Right atrium auricular region (tissue), 2 donors: ENCODE measurements around the gene AIG1. TPM values are rescaled to one million over a fixed set of nuclear protein-coding genes. Genes with fewer than 3 reads are reported as not detected.
"Not testable (repeated sequence)": the region's sequence is repeated elsewhere in the genome, so short reads cannot be mapped to it uniquely, and the experiment has no call there.

ENCODE experiments used
- DNase-seq: peaks from one replicate; pipeline ENCODE4 v3.0.0-alpha.2; 2019; ENCODE audit warnings: low spot score
- H3K27ac ChIP-seq, 2 donors: fragments of 200-600 bp; sonication (generic); 1 replicate in 1 of 2; 2 replicates in 1 of 2; pipeline ENCODE4 v1.5.1; 2016 to 2019
- H3K27me3 ChIP-seq, 2 donors: fragments of 200-600 bp; sonication (generic); one replicate each; pipeline versions ENCODE4 v1.5.1 to v1.6.0; 2017 to 2019
- H3K36me3 ChIP-seq: fragments of 200-600 bp; sonication (generic); one replicate; pipeline ENCODE4 v1.5.1; 2016
- H3K4me1 ChIP-seq, 2 donors: fragments of 200-600 bp; sonication (generic); one replicate each; pipeline versions ENCODE4 v1.5.1 to v1.6.0; 2017 to 2019
- H3K4me3 ChIP-seq, 2 donors: fragments of 200-600 bp; sonication (generic); 1 replicate in 1 of 2; 2 replicates in 1 of 2; pipeline ENCODE4 v1.5.1; 2017 to 2019; ENCODE audit warnings: mild to moderate bottlenecking in 1 of 2, moderate library complexity in 1 of 2
- H3K9me3 ChIP-seq, 2 donors: fragments of 200-600 bp; sonication (generic); one replicate each; pipeline ENCODE4 v1.5.1; 2019
- total RNA-seq, 2 donors: library from RNA; depleted of rRNA; stranded (reverse); fragments of >200 nt; gene quantifications; one replicate each; pipeline ENCODE4 v1.1.0, GENCODE V29; 2016
- TF ChIP-seq, protein P1 (sequence below), 2 donors: fragments of 200-600 bp; sonication (generic); IDR thresholded peaks; one replicate each; pipeline ENCODE4 v1.5.1; 2019; ENCODE audit warnings: antibody characterized with exemption in 2 of 2

The AIG1 gene
- total RNA-seq, 2 donors from 2014 or later = 28.6 to 62.6 TPM

DNA sequence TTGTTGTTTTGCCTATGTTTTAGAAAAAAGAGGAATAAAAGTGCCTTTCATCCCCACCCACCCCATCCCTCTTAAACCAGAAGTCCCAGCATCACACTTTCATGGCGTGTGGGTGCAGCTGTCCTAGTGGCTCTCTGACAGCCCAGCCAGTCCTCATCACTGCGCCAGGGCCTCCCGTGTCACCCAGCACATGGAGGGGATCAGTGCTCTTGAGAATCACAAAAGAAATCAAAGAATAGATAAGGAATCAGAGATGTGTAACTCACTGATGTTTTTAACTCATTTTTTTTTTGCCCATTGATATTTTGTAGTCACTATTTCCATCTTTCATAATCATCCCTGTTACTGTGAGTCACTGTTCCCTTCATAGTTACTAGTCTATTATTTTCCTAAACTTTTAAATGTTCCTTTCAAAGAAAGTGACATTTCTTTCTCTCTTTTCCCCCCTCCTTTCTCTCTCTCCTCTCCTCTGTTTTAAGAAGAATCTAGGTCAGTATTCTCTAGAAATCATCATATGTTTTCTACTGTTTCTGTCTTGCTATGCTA, 78.6 kb downstream of the AIG1 start:
- Histone ChIP-seq H3K27me3 (no peaks in the 10 kb centered on the region), H3K4me3 (no peak overlapping the region), H3K27ac (no peak overlapping the region), H3K36me3 (peaks cover 6% of the 10 kb centered on the region), H3K9me3 (no peaks in the 10 kb centered on the region), H3K4me1 (no peaks in the 10 kb centered on the region)
- DNase-seq = no peak
- TF ChIP-seq, protein P1, sequence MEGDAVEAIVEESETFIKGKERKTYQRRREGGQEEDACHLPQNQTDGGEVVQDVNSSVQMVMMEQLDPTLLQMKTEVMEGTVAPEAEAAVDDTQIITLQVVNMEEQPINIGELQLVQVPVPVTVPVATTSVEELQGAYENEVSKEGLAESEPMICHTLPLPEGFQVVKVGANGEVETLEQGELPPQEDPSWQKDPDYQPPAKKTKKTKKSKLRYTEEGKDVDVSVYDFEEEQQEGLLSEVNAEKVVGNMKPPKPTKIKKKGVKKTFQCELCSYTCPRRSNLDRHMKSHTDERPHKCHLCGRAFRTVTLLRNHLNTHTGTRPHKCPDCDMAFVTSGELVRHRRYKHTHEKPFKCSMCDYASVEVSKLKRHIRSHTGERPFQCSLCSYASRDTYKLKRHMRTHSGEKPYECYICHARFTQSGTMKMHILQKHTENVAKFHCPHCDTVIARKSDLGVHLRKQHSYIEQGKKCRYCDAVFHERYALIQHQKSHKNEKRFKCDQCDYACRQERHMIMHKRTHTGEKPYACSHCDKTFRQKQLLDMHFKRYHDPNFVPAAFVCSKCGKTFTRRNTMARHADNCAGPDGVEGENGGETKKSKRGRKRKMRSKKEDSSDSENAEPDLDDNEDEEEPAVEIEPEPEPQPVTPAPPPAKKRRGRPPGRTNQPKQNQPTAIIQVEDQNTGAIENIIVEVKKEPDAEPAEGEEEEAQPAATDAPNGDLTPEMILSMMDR (IDR thresholded peaks at IDR 0.05) = no peak

DNA sequence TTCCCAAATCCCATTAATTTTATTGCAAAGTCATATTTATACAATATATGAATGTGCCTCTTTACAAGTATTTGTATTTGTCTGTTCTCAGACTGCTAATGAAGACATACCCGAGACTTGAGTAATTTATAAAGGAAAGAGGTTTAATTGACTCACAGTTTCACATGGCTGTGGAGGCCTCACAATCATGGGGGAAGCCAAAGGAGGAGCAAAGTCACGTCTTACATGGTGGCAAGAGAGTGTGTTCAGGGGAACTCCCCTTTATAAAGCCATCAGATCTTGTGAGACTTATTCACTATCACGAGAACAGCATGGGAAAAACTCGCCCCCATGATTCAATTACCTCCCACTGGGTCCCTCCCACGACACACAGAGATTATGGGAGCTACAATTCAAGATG, 79.2 kb downstream of the AIG1 start:
- not testable (repeated sequence) for H3K9me3 ChIP-seq, DNase-seq, H3K4me3 ChIP-seq, H3K4me1 ChIP-seq, H3K36me3 ChIP-seq, H3K27me3 ChIP-seq, H3K27ac ChIP-seq

- H3K9me3 ChIP-seq = no peaks in the 10 kb centered on the region
- H3K4me1 ChIP-seq = no peaks in the 10 kb centered on the region
- no peak overlapping the region for H3K27ac ChIP-seq
- TF ChIP-seq, protein P1 (IDR thresholded peaks at IDR 0.05) = no peak
- no peak for DNase-seq
- H3K27me3 ChIP-seq = no peaks in the 10 kb centered on the region
- no peak overlapping the region for H3K4me3 ChIP-seq
- peaks cover 6% of the 10 kb centered on the region for H3K36me3 ChIP-seq
Measured at GRCh38 chr6:143140767-143141166, 80.1 kb downstream of the AIG1 start.

DNA sequence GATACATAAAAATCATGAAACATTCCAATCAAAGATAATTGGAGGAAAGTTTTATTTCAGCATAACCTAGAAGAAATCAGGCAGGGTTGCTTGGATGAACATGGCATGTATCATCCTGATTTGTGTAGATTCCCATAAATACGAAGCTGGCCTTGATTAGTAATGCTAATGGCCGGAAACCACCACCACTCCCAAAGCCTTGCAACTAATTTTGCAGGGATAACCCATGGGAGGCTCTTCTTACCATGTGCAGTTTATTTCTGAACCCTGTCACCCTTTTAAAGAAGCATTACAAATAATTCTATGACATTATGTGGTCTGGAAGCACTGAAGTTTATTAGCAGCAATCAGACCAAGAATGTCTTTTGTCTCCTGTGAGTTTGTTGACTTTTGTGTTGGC, 80.8 kb downstream of the AIG1 start:
- no peak overlapping the region for H3K27ac ChIP-seq
- no peaks in the 10 kb centered on the region for H3K9me3 ChIP-seq
- H3K27me3 ChIP-seq = no peaks in the 10 kb centered on the region
- no peak overlapping the region for H3K4me3 ChIP-seq
- DNase-seq = no peak
- no peaks in the 10 kb centered on the region for H3K4me1 ChIP-seq
- TF ChIP-seq, protein P1 (IDR thresholded peaks at IDR 0.05) = no peak
- peaks cover 6% of the 10 kb centered on the region for H3K36me3 ChIP-seq

- DNase-seq = no peak
- H3K27ac ChIP-seq = no peak overlapping the region
- no peaks in the 10 kb centered on the region for H3K27me3 ChIP-seq
- no peak overlapping the region for H3K4me3 ChIP-seq
- no peaks in the 10 kb centered on the region for H3K36me3 ChIP-seq
- no peaks in the 10 kb centered on the region for H3K9me3 ChIP-seq
- no peaks in the 10 kb centered on the region for H3K4me1 ChIP-seq
- TF ChIP-seq, protein P1 (IDR thresholded peaks at IDR 0.05) = no peak
Measured at GRCh38 chr6:143146186-143146851, 85.6 kb downstream of the AIG1 start.

DNA sequence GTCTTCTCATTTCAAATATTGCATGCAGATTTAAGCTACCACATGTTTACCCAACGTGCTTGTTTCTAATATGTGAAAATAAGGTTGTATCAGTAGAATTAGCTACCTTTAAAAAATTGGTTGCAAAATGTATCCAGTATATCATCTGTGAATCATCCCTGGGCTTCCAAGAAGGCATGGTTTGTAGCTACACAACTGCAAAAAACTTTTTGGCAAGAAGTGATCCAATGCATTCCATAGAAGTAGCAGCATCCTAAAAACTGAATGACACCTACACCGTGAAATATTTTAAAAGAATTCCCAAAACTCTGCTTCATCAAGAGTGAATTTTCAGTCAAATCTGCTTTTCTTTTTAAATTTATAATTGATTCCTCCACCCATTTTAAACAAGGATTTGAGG, 89.1 kb downstream of the AIG1 start:
- TF ChIP-seq, protein P1 (IDR thresholded peaks at IDR 0.05) = no peak
- Histone ChIP-seq H3K4me3 (no peak overlapping the region), H3K27me3 (no peaks in the 10 kb centered on the region), H3K4me1 (no peaks in the 10 kb centered on the region), H3K36me3 (no peaks in the 10 kb centered on the region), H3K27ac (no peak overlapping the region), H3K9me3 (no peaks in the 10 kb centered on the region)
- DNase-seq = no peak
